ENCODE data around the gene GPR157. TPM values are rescaled to one million over a fixed set of nuclear protein-coding genes. Genes with fewer than 3 reads are reported as not detected.

Gene GPR157
- total RNA-seq, 4 donors from 2014 or later, result 0.59 to 10.7 (median 2.2) TPM

- intact Hi-C loops (cut with DNase I; ENCODE audit: low total_unique reads), result no loop called here
- Histone ChIP-seq H3K27ac (no peak overlapping the region), H3K4me1 (no peaks in the 10 kb centered on the region), H3K9me3 (no peaks in the 10 kb centered on the region), H3K36me3 (no peaks in the 10 kb centered on the region), H3K4me3 (no peak overlapping the region), H3K27me3 (no peaks in the 10 kb centered on the region)
- no peak for DNase-seq
- TF ChIP-seq, protein P1, sequence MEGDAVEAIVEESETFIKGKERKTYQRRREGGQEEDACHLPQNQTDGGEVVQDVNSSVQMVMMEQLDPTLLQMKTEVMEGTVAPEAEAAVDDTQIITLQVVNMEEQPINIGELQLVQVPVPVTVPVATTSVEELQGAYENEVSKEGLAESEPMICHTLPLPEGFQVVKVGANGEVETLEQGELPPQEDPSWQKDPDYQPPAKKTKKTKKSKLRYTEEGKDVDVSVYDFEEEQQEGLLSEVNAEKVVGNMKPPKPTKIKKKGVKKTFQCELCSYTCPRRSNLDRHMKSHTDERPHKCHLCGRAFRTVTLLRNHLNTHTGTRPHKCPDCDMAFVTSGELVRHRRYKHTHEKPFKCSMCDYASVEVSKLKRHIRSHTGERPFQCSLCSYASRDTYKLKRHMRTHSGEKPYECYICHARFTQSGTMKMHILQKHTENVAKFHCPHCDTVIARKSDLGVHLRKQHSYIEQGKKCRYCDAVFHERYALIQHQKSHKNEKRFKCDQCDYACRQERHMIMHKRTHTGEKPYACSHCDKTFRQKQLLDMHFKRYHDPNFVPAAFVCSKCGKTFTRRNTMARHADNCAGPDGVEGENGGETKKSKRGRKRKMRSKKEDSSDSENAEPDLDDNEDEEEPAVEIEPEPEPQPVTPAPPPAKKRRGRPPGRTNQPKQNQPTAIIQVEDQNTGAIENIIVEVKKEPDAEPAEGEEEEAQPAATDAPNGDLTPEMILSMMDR (IDR thresholded peaks at IDR 0.05), result no peak
- no peak for TF ChIP-seq POLR2A (IDR thresholded peaks at IDR 0.05)
Measured at GRCh38 chr1:9093581-9093980, 35.3 kb downstream of the GPR157 start.

GRCh38 chr1:9093091-9093490, 35.8 kb downstream of the GPR157 start:
- Histone ChIP-seq H3K36me3 (no peaks in the 10 kb centered on the region), H3K27me3 (no peaks in the 10 kb centered on the region), H3K9me3 (no peaks in the 10 kb centered on the region), H3K4me1 (no peaks in the 10 kb centered on the region), H3K27ac (no peak overlapping the region), H3K4me3 (no peak overlapping the region)
- no peak for DNase-seq
- intact Hi-C loops (cut with DNase I; ENCODE audit: low total_unique reads), result no loop called here
- no peak for TF ChIP-seq POLR2A (IDR thresholded peaks at IDR 0.05)
- TF ChIP-seq, protein P1 (IDR thresholded peaks at IDR 0.05), result no peak

- H3K27ac ChIP-seq, result no peak overlapping the region
- no peaks in the 10 kb centered on the region for H3K27me3 ChIP-seq
- intact Hi-C loops (cut with DNase I; ENCODE audit: low total_unique reads), result no loop called here
- H3K4me1 ChIP-seq, result no peaks in the 10 kb centered on the region
- H3K9me3 ChIP-seq, result no peaks in the 10 kb centered on the region
- no peak for TF ChIP-seq POLR2A (IDR thresholded peaks at IDR 0.05)
- TF ChIP-seq, protein P1 (IDR thresholded peaks at IDR 0.05), result no peak
- H3K4me3 ChIP-seq, result no peak overlapping the region
- no peaks in the 10 kb centered on the region for H3K36me3 ChIP-seq
- DNase-seq, result no peak
Measured at GRCh38 chr1:9088807-9089206, 40.1 kb downstream of the GPR157 start.

- no peak for TF ChIP-seq POLR2A (IDR thresholded peaks at IDR 0.05)
- TF ChIP-seq, protein P1 (IDR thresholded peaks at IDR 0.05), result no peak
- DNase-seq, result no peak
- no peak overlapping the region for H3K27ac ChIP-seq
- intact Hi-C loops (cut with DNase I; ENCODE audit: low total_unique reads), result no loop called here
- H3K4me1 ChIP-seq, result no peaks in the 10 kb centered on the region
- H3K27me3 ChIP-seq, result no peaks in the 10 kb centered on the region
- no peak overlapping the region for H3K4me3 ChIP-seq
- no peaks in the 10 kb centered on the region for H3K9me3 ChIP-seq
- no peaks in the 10 kb centered on the region for H3K36me3 ChIP-seq
Measured at GRCh38 chr1:9087411-9088125, 41.3 kb downstream of the GPR157 start.

DNA sequence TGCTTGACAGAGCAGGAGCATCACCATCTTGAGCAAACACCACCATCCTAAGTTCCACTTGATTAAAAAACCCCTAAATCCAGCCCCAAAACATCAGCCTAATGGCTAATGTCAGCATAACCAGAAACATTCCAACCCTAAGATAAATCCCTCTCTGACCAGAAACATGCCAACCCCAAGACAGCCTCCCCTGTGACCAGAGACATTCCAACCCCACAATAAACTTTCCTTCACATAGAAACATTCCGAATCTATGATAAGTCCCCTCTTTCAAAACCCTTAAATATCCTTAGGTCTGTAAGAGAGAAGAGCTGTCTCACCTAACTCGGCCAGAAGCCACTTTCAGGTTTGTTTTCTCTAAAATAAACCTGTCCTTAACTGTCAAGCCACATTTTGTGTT, 42.1 kb downstream of the GPR157 start:
- Histone ChIP-seq H3K36me3 (no peaks in the 10 kb centered on the region), H3K27me3 (no peaks in the 10 kb centered on the region), H3K4me3 (no peak overlapping the region), H3K9me3 (no peaks in the 10 kb centered on the region), H3K4me1 (no peaks in the 10 kb centered on the region), H3K27ac (no peak overlapping the region)
- no peak for DNase-seq
- intact Hi-C loops (cut with DNase I; ENCODE audit: low total_unique reads), result no loop called here
- TF ChIP-seq, protein P1 (IDR thresholded peaks at IDR 0.05), result no peak
- no peak for TF ChIP-seq POLR2A (IDR thresholded peaks at IDR 0.05)

Measured in uterus (tissue), 4 donors.